T follicular helper cell (primary cell): ENCODE measurements around the gene DRD4.

ENCODE experiments used
- DNase-seq: peaks from one replicate; pipeline ENCODE4 v3.0.0-alpha.2; 2020; ENCODE audit warnings: low read depth

Gene DRD4

GRCh38 chr11:610146-610801 is 26.8 kb upstream of the DRD4 start:
- DNase-seq: no peak

GRCh38 chr11:611001-611996 is 25.8 kb upstream of the DRD4 start:
- DNase-seq: no peak

GRCh38 chr11:612201-612960 is 24.7 kb upstream of the DRD4 start:
- DNase-seq: no peak

GRCh38 chr11:612961-613300 is 24.1 kb upstream of the DRD4 start:
- no peak for DNase-seq

GRCh38 chr11:613369-613968 is 23.6 kb upstream of the DRD4 start:
- DNase-seq: peak; percentile 89

- no peak for DNase-seq
Measured at GRCh38 chr11:614021-614622, 22.9 kb upstream of the DRD4 start.

- no peak for DNase-seq
Measured at GRCh38 chr11:614623-615503, 22.2 kb upstream of the DRD4 start.

- DNase-seq: peak; percentile 74
Measured at GRCh38 chr11:615504-616319, 21.4 kb upstream of the DRD4 start, which contains the start of gene IRF7. Gene IRF7, minus strand, starts transcription at chr11:615950. Its CDS starts 586 bp downstream, at chr11:615364.

- DNase-seq: no peak
Measured at GRCh38 chr11:616320-617198, 20.5 kb upstream of the DRD4 start.

GRCh38 chr11:617199-617911 is 19.7 kb upstream of the DRD4 start:
- no peak for DNase-seq

- no peak for DNase-seq
Measured at GRCh38 chr11:617912-618682, 19.0 kb upstream of the DRD4 start.

- DNase-seq: no peak
Measured at GRCh38 chr11:618856-619627, 18.0 kb upstream of the DRD4 start.

- DNase-seq: no peak
Measured at GRCh38 chr11:619628-620050, 17.4 kb upstream of the DRD4 start.

GRCh38 chr11:620201-620600 is 16.9 kb upstream of the DRD4 start:
- DNase-seq: no peak

GRCh38 chr11:620935-621814 is 15.9 kb upstream of the DRD4 start:
- no peak for DNase-seq
